ENCODE results near the gene PADI4.

DNA sequence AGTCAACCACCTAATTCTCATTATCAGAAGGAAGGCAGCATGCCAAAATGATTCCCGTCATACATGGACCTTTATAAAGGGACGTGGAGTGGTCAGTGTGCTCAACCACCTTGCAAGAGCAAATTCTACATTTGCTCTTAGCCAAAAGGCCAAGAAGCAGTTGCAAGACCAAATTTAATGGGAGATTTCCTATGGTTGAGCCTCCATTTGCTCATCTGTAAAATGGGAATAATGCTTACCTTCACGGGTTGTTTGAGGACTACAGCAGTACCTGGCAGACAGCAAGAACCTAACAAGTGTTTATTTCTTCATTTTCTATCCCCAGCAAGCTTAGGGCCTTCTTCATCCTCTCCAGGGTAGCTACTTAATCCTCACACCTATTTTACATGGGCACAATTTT, 17.4 kb upstream of the PADI4 start:
- no peak for TF ChIP-seq POLR2A (IDR thresholded peaks at IDR 0.05)
- TF ChIP-seq, protein P1, sequence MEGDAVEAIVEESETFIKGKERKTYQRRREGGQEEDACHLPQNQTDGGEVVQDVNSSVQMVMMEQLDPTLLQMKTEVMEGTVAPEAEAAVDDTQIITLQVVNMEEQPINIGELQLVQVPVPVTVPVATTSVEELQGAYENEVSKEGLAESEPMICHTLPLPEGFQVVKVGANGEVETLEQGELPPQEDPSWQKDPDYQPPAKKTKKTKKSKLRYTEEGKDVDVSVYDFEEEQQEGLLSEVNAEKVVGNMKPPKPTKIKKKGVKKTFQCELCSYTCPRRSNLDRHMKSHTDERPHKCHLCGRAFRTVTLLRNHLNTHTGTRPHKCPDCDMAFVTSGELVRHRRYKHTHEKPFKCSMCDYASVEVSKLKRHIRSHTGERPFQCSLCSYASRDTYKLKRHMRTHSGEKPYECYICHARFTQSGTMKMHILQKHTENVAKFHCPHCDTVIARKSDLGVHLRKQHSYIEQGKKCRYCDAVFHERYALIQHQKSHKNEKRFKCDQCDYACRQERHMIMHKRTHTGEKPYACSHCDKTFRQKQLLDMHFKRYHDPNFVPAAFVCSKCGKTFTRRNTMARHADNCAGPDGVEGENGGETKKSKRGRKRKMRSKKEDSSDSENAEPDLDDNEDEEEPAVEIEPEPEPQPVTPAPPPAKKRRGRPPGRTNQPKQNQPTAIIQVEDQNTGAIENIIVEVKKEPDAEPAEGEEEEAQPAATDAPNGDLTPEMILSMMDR (IDR thresholded peaks at IDR 0.05): no peak

Data from Peyer's patch (tissue), 4 donors.